PC-3 (cell line): ENCODE data around the gene SHE. TPM values are rescaled to one million over a fixed set of nuclear protein-coding genes. Genes with fewer than 3 reads are reported as not detected.
A peak's percentile ranks its signal among the peaks of the same experiment; 100 is the strongest.

Experiments
- ATAC-seq: fragments of 200-7000 bp; cut with Tn5 transposase; 2 replicates; pipeline ENCODE4 v1.9.1; 2020; ENCODE audit warnings: mild to moderate bottlenecking, moderate library complexity
- BruUV-seq: library from RNA; stranded (reverse); fragments of 400-500 nt; replicated peaks from 2 replicates; lab custom pipeline; 2021; lab: Mats Ljungman, UMichigan
- CTCF ChIA-PET: fragments of 300-600 bp; sonication (Branson Sonifier 250); formaldehyde crosslinking; loops from one replicate; lab custom pipeline; 2022; ENCODE audit warnings: antibody characterized with exemption; lab: Charles Lee
- POLR2A ChIA-PET: fragments of 300-600 bp; sonication (Branson Sonifier 250); formaldehyde crosslinking; loops from one replicate; lab custom pipeline; 2022; ENCODE audit warnings: antibody characterized with exemption; ENCODE audit not compliant: unreplicated experiment; lab: Charles Lee
- DNase-seq: peaks from one replicate; pipeline ENCODE4 v3.0.0-alpha.2; 2015
- H2AFZ ChIP-seq: fragments of 300-600 bp; sonication (generic); 2 replicates; pipeline ENCODE4 v1.6.0; 2016; ENCODE audit warnings: antibody characterized with exemption, low read length
- H3F3A ChIP-seq: fragments of 300-600 bp; sonication (generic); one replicate; pipeline ENCODE4 v1.6.0; 2017; ENCODE audit warnings: antibody characterized with exemption, low read length, control low read depth, mild to moderate bottlenecking; ENCODE audit not compliant: unreplicated experiment
- H3K27ac ChIP-seq: fragments of 300-600 bp; sonication (generic); 2 replicates; pipeline ENCODE4 v1.5.1; 2016; ENCODE audit warnings: mild to moderate bottlenecking, low read length
- H3K27me3 ChIP-seq: fragments of 300-600 bp; sonication (generic); 2 replicates; pipeline ENCODE4 v1.6.1; 2016; ENCODE audit warnings: low read length, mixed read lengths
- H3K36me3 ChIP-seq: fragments of 300-600 bp; sonication (generic); 2 replicates; pipeline ENCODE4 v1.6.1; 2016; ENCODE audit warnings: low read depth, mixed run types, low read length, mixed read lengths
- H3K4me1 ChIP-seq: fragments of 300-600 bp; sonication (generic); 2 replicates; pipeline ENCODE4 v1.5.1; 2016; ENCODE audit warnings: low read length; ENCODE audit not compliant: insufficient read depth
- H3K4me2 ChIP-seq: fragments of 300-600 bp; sonication (generic); 2 replicates; pipeline ENCODE4 v1.6.0; 2016; ENCODE audit warnings: low read length
- H3K4me3 ChIP-seq: fragments of 300-600 bp; sonication (generic); 2 replicates; pipeline ENCODE4 v1.5.1; 2016; ENCODE audit warnings: mild to moderate bottlenecking, low read length, mixed read lengths
- H3K79me2 ChIP-seq: fragments of 300-600 bp; sonication (generic); 2 replicates; pipeline ENCODE4 v1.6.1; 2017; ENCODE audit warnings: low read length, mixed read lengths
- H3K9ac ChIP-seq: fragments of 300-600 bp; sonication (generic); 2 replicates; pipeline ENCODE4 v1.6.0; 2016; ENCODE audit warnings: mild to moderate bottlenecking, low read length
- H3K9me2 ChIP-seq: fragments of 300-600 bp; sonication (generic); replicated peaks from 2 replicates; pipeline ENCODE4 v1.6.1; 2016; ENCODE audit warnings: mixed run types, low read length, mixed read lengths
- H3K9me3 ChIP-seq: fragments of 300-600 bp; sonication (generic); 2 replicates; pipeline ENCODE4 v1.6.1; 2016; ENCODE audit warnings: low read length, mixed read lengths
- H4K20me1 ChIP-seq: fragments of 300-600 bp; sonication (generic); 2 replicates; pipeline ENCODE4 v1.6.1; 2016; ENCODE audit warnings: low read length, mixed read lengths
- EZH2 ChIP-seq: fragments of 300-600 bp; sonication (generic); IDR thresholded peaks from one replicate; pipeline ENCODE4 v1.6.1; 2017; ENCODE audit warnings: antibody characterized with exemption, mild to moderate bottlenecking, low read length; ENCODE audit not compliant: unreplicated experiment
- EZH2phosphoT487 ChIP-seq: fragments of 300-600 bp; sonication (generic); IDR thresholded peaks from 2 replicates; pipeline ENCODE4 v1.6.1; 2018; ENCODE audit warnings: mild to moderate bottlenecking, antibody characterized with exemption, low read length, borderline replicate concordance
- intact Hi-C: fragments of 100-400 bp; cut with micrococcal nuclease; formaldehyde crosslinking; loops from 2 replicates; pipeline ENCODE4 v1.9.0; 2023
- total RNA-seq: library from RNA; depleted of rRNA; stranded (reverse); fragments of >200 nt; gene quantifications from 2 replicates; pipeline ENCODE4 v1.2.3, GENCODE V29; 2014
- TF ChIP-seq, protein P1 (sequence below): fragments of 300-600 bp; sonication (generic); conservative IDR thresholded peaks from 2 replicates; pipeline ENCODE4 v1.5.1; 2017; ENCODE audit warnings: antibody characterized with exemption, low read depth, mild to moderate bottlenecking, low read length

SHE gene
- total RNA-seq, 1 experiment from 2014 or later: not detected

DNA sequence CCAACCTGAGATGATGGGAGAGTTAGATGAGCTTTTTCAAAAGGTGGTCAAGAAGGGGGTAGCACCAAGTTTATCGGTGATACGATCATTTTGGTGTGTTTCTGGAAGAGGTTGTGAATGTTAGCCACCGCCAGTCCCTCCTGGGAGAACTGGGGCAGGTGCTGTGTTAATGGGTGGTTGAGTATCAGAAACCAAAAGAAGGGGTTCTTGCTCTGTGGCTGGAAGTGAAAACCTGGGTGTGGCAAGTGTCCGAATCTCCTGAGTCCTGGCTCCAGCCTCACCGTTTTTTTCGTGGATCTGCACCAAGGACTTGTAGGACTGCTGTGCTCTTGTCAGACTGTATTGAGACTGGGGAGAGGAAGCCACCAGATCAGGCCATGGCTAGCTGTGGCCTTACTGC is 48.4 kb upstream of the SHE start:
- no peak overlapping the region for H3K9ac ChIP-seq
- H3K27me3 ChIP-seq: no peaks in the 10 kb centered on the region
- H3K27ac ChIP-seq: no peak overlapping the region
- H3K9me2 ChIP-seq: no peaks in the 10 kb centered on the region
- no peak overlapping the region for H3K4me3 ChIP-seq
- H3K9me3 ChIP-seq: no peaks in the 10 kb centered on the region
- H3K4me1 ChIP-seq: no peaks in the 10 kb centered on the region
- TF ChIP-seq, protein P1, sequence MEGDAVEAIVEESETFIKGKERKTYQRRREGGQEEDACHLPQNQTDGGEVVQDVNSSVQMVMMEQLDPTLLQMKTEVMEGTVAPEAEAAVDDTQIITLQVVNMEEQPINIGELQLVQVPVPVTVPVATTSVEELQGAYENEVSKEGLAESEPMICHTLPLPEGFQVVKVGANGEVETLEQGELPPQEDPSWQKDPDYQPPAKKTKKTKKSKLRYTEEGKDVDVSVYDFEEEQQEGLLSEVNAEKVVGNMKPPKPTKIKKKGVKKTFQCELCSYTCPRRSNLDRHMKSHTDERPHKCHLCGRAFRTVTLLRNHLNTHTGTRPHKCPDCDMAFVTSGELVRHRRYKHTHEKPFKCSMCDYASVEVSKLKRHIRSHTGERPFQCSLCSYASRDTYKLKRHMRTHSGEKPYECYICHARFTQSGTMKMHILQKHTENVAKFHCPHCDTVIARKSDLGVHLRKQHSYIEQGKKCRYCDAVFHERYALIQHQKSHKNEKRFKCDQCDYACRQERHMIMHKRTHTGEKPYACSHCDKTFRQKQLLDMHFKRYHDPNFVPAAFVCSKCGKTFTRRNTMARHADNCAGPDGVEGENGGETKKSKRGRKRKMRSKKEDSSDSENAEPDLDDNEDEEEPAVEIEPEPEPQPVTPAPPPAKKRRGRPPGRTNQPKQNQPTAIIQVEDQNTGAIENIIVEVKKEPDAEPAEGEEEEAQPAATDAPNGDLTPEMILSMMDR: no peak
- no peak for TF ChIP-seq EZH2phosphoT487
- no peak for TF ChIP-seq EZH2
- H4K20me1 ChIP-seq: 0 out of 2 replicates have a peak, but pooled peaks cover 10% of the 10 kb centered on the region
- POLR2A ChIA-PET: no interaction called here
- H3K36me3 ChIP-seq: peaks cover 64% of the 10 kb centered on the region
- H3K79me2 ChIP-seq: peaks cover 13% of the 10 kb centered on the region
- DNase-seq: no peak
- no peaks in the 10 kb centered on the region for H3F3A ChIP-seq
- CTCF ChIA-PET: no interaction called here
- BruUV-seq: no TSS peak
- H2AFZ ChIP-seq: no peak overlapping the region
- ATAC-seq: no peak
- H3K4me2 ChIP-seq: no peak overlapping the region
- intact Hi-C loops: no loop called here

DNA sequence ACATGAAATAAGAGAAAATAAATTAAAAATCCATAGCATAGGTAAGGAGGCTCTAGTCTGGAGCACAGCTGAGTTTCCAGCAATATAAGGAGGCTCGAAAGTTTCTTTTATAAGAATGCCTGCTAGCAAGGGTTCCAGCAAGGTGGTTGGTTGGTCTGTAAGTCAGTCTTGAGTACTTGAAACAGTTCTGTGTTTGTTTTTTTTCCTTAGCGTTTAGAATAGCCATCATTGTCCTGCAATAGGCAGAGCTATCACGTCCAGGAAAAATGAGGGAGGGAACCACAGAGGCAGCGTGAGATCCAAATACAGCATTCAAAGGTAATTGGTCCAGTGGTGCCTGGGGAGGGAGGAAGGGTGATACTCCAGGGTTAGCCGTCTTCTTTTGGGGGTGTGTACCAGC is 47.9 kb upstream of the SHE start:
- Histone ChIP-seq H3K4me3 (no peak overlapping the region), H3K36me3 (peaks cover 58% of the 10 kb centered on the region), H2AFZ (no peak overlapping the region), H3K4me2 (no peak overlapping the region), H3K27me3 (no peaks in the 10 kb centered on the region), H3F3A (no peaks in the 10 kb centered on the region), H3K27ac (no peak overlapping the region), H3K9me2 (no peaks in the 10 kb centered on the region), H3K4me1 (no peaks in the 10 kb centered on the region), H3K9ac (no peak overlapping the region), H3K79me2 (peaks cover 7% of the 10 kb centered on the region; the same call in 1 of the 2 replicates), H4K20me1 (0 out of 2 replicates have a peak, but pooled peaks cover 10% of the 10 kb centered on the region), H3K9me3 (no peaks in the 10 kb centered on the region)
- TF ChIP-seq, protein P1: no peak
- TF ChIP-seq EZH2phosphoT487 (no peak), EZH2 (no peak)
- intact Hi-C loops: no loop called here
- POLR2A ChIA-PET: no interaction called here
- DNase-seq (no peak), ATAC-seq (no peak)
- CTCF ChIA-PET: no interaction called here
- BruUV-seq: TSS peak; percentile 23

DNA sequence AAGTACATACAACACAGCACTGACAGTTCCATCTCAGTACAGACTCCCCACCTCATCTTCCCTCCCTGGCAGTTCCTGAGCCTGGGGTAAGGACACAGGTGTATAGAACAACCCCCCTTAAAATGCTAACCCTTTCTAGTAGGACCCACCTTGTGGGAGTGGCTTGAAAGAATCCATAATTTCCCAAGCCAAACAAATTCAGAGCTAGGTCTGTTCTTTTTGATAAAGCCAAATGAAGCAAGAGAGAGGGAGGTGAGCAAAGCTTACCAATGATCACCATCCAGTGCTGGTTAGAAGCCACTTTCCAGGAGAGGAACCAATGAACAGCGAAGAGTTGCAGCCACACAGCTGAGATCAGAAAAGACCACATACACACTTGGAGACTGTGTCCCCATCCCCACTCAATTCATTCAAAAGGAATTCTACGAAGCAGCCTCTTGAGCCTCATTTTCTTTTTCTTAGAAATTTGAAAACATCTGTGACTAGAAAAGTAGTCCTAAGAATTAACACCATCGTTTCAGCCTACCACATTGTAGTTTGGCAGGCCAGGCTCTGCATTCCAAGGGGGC is 47.1 kb upstream of the SHE start:
- no peaks in the 10 kb centered on the region for H3F3A ChIP-seq
- BruUV-seq: no TSS peak
- H3K9ac ChIP-seq: no peak overlapping the region
- H3K9me3 ChIP-seq: no peaks in the 10 kb centered on the region
- no peaks in the 10 kb centered on the region for H3K9me2 ChIP-seq
- DNase-seq (no peak), ATAC-seq (no peak)
- no peak overlapping the region for H2AFZ ChIP-seq
- ChIA-PET CTCF (interaction anchor here (0.6 kb wide), 1 partner anchor 32 kb away, joined by 6 read pairs; no protein-coding TSS in a partner anchor), POLR2A (no interaction called here)
- H3K36me3 ChIP-seq: peaks cover 50% of the 10 kb centered on the region
- H3K4me2 ChIP-seq: no peak overlapping the region
- no peaks in the 10 kb centered on the region for H3K79me2 ChIP-seq
- TF ChIP-seq EZH2phosphoT487 (no peak), EZH2 (no peak)
- TF ChIP-seq, protein P1: no peak
- H3K27me3 ChIP-seq: no peaks in the 10 kb centered on the region
- 0 out of 2 replicates have a peak, but pooled peaks cover 10% of the 10 kb centered on the region for H4K20me1 ChIP-seq
- H3K4me1 ChIP-seq: no peaks in the 10 kb centered on the region
- intact Hi-C loops: no loop called here
- no peak overlapping the region for H3K27ac ChIP-seq
- H3K4me3 ChIP-seq: no peak overlapping the region
